ENCODE measurements around the gene PIAS1.
"Not testable (repeated sequence)": the region's sequence is repeated elsewhere in the genome, so short reads cannot be mapped to it uniquely, and the experiment has no call there.

The PIAS1 gene

DNA sequence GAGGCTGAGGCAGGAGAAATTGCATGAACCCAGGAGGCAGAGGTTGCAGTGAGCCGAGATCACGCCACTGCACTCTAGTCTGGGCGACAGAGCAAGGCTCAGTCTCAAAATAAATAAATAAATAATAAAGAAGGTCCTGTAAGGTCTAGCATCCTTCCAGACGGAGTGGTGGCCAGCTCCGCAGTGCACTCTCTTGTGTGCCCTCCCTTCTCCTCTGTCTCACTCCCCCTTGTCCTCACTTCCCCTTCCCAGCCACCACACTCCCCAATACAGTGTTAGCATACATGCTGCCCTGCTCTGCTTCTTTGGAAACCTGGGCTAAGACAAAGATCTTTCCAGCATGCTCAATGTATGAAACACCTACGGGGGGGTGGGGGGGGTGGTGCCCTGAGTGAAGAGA is 178.8 kb downstream of the PIAS1 start:
- no peaks in the 10 kb centered on the region for H3K36me3 ChIP-seq (ENCODE audit: control insufficient read depth, insufficient read depth, low read length)
- TF ChIP-seq, protein P1, sequence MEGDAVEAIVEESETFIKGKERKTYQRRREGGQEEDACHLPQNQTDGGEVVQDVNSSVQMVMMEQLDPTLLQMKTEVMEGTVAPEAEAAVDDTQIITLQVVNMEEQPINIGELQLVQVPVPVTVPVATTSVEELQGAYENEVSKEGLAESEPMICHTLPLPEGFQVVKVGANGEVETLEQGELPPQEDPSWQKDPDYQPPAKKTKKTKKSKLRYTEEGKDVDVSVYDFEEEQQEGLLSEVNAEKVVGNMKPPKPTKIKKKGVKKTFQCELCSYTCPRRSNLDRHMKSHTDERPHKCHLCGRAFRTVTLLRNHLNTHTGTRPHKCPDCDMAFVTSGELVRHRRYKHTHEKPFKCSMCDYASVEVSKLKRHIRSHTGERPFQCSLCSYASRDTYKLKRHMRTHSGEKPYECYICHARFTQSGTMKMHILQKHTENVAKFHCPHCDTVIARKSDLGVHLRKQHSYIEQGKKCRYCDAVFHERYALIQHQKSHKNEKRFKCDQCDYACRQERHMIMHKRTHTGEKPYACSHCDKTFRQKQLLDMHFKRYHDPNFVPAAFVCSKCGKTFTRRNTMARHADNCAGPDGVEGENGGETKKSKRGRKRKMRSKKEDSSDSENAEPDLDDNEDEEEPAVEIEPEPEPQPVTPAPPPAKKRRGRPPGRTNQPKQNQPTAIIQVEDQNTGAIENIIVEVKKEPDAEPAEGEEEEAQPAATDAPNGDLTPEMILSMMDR (IDR thresholded peaks at IDR 0.05; ENCODE audit: insufficient read depth, low read length, poor library complexity, severe bottlenecking) = no peak
- no peak overlapping the region for H3K4me3 ChIP-seq (replicated peaks; ENCODE audit: low read depth, low read length)
- H3K27me3 ChIP-seq (replicated peaks; ENCODE audit: control insufficient read depth, insufficient read depth, low read length) = no peaks in the 10 kb centered on the region
- no peak for DNase-seq (ENCODE audit: extremely low read depth, insufficient read length)

DNA sequence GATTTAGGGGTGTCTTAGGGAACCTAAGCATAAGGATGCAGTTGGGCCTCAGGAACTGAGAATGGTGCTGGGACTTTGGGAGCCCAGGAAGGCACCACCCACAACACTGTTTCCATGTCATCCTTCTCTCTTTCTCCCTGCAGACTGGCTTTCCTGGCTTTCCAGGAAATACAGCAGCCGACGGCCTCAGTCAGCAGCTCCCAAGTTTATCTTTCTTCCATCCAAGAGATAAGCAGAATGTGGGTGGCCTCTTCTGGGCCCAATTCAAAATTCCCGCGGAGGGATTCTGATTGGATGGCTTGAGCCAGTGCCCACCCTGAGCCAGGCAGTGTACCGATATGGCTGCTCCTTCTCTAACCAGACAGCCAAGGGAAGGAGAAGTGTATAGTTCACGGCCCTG is 179.9 kb downstream of the PIAS1 start:
- DNase-seq (ENCODE audit: extremely low read depth, insufficient read length) = no peak
- Histone ChIP-seq H3K36me3 (ENCODE audit: control insufficient read depth, insufficient read depth, low read length) (no peaks in the 10 kb centered on the region), H3K4me3 (replicated peaks; ENCODE audit: low read depth, low read length) (no peak overlapping the region), H3K27me3 (replicated peaks; ENCODE audit: control insufficient read depth, insufficient read depth, low read length) (no peaks in the 10 kb centered on the region)
- TF ChIP-seq, protein P1 (IDR thresholded peaks at IDR 0.05; ENCODE audit: insufficient read depth, low read length, poor library complexity, severe bottlenecking) = no peak

DNA sequence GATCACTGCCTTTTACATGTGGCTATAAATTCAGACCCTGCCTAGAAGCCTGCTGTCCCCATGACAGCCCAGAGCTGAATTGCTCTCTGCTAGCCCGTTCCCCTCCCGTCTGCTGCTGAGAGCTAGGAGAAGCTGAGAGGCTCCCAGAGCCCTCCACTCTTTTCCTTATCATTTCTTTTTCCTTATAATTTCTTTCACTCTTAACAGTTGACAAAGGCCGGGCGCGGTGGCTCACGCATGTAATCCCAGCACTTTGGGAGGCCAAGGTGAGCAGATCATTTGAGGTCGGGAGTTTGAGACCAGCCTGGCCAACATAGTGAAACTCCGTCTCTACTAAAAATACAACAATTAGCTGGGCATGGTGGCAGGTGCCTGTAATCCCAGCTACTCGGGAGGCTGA is 180.4 kb downstream of the PIAS1 start:
- not testable (repeated sequence) for H3K4me3 ChIP-seq (replicated peaks; ENCODE audit: low read depth, low read length); H3K27me3 ChIP-seq (replicated peaks; ENCODE audit: control insufficient read depth, insufficient read depth, low read length); H3K36me3 ChIP-seq (ENCODE audit: control insufficient read depth, insufficient read depth, low read length); DNase-seq (ENCODE audit: extremely low read depth, insufficient read length)

DNA sequence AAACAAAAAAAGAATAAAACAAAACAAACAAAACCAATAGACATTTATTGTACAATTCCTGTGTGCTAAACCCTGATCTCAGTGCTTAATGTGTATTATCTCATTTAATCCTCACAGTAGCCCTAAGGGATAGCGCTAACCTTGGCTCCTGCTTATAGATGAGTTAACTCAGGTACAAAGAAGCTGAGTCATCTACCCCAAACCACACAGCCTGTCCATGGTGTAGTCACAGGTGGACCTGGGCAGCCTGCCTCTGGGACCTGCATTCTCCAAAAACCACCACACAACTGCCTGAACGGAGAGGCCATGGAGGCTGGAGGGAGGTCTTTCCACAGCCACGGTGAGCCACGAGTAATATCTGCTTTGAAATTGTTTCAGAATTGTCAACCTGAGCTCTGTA is 180.9 kb downstream of the PIAS1 start:
- DNase-seq (ENCODE audit: extremely low read depth, insufficient read length) = no peak
- H3K27me3 ChIP-seq (replicated peaks; ENCODE audit: control insufficient read depth, insufficient read depth, low read length) = no peaks in the 10 kb centered on the region
- TF ChIP-seq, protein P1 (IDR thresholded peaks at IDR 0.05; ENCODE audit: insufficient read depth, low read length, poor library complexity, severe bottlenecking) = no peak
- H3K4me3 ChIP-seq (replicated peaks; ENCODE audit: low read depth, low read length) = no peak overlapping the region
- no peaks in the 10 kb centered on the region for H3K36me3 ChIP-seq (ENCODE audit: control insufficient read depth, insufficient read depth, low read length)

DNA sequence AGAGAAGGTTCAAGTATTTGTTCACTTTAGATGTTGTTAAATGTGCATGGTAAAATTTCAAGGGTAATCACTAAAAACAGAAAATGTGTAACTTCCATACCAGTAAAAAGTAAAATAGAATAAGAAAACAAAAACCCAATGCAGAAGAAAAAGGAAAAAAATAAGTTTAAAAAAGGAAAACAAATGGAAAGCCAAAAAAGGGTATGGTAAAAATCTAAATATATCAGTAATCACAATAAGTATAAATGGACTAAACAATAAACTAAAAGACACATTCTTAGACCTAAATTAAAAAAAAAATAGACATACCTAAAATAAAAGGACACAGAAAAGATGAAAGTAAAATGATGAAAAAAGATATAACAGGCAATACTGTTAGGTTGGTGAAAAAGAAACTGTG is 184.9 kb downstream of the PIAS1 start:
- no peaks in the 10 kb centered on the region; the same call in 1 of the 2 replicates for H3K27me3 ChIP-seq (replicated peaks; ENCODE audit: control insufficient read depth, insufficient read depth, low read length)
- no peak overlapping the region for H3K4me3 ChIP-seq (replicated peaks; ENCODE audit: low read depth, low read length)
- no peak for DNase-seq (ENCODE audit: extremely low read depth, insufficient read length)
- TF ChIP-seq, protein P1 (IDR thresholded peaks at IDR 0.05; ENCODE audit: insufficient read depth, low read length, poor library complexity, severe bottlenecking) = no peak
- H3K36me3 ChIP-seq (ENCODE audit: control insufficient read depth, insufficient read depth, low read length) = no peaks in the 10 kb centered on the region

DNA sequence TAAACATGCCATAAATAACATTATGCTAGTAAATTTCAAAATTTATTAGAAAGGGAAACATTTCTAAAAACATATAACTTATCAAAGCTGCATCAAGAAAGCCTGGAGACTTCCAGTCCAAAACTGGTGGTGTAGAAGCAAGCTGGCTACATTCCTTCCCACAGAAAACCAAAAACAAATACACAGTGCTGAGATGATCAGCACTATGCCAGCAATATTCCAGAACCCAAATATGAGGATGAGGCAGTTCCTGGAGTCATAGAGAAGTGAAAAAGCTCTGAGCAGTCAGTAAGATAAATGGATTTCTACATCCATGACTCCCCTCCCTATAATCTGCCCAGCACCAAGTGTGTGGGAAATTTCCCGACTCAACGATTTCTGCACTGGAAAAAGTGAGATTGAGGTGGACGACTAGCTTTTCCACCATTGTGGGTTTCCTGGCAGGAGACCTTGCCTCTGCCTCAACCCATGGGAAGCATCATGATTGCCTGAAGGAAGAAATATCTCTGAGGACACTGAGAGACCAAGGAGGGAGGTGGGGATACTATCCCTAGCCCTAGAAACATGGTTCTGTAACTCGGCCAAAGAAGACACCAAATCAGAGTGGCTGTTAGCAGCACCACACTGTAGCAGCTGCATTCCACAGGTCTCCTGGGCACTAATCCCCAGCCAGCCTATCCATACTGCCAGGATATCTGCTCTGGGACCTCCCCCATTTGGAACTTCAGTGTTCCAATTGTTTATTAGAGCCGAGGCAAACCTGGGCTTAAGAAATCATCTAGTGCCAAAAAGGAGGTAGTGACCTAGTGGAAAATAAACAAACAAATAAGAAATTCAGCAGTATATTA is 187.2 kb downstream of the PIAS1 start:
- Histone ChIP-seq H3K36me3 (ENCODE audit: control insufficient read depth, insufficient read depth, low read length) (no peaks in the 10 kb centered on the region), H3K4me3 (replicated peaks; ENCODE audit: low read depth, low read length) (no peak overlapping the region), H3K27me3 (replicated peaks; ENCODE audit: control insufficient read depth, insufficient read depth, low read length) (no peaks in the 10 kb centered on the region; the same call in 1 of the 2 replicates)
- TF ChIP-seq, protein P1 (IDR thresholded peaks at IDR 0.05; ENCODE audit: insufficient read depth, low read length, poor library complexity, severe bottlenecking) = no peak
- DNase-seq (ENCODE audit: extremely low read depth, insufficient read length) = no peak
